Iris pigment epithelial cell (primary cell): ENCODE results near the gene KBTBD13.
A peak's percentile ranks its signal among the peaks of the same experiment; 100 is the strongest.
"Not testable (repeated sequence)": the region's sequence is repeated elsewhere in the genome, so short reads cannot be mapped to it uniquely, and the experiment has no call there.

Source experiments
- DNase-seq: peaks from one replicate; pipeline ENCODE4 v3.0.0-alpha.2; 2011; ENCODE audit warnings: low read depth

KBTBD13 gene

DNA sequence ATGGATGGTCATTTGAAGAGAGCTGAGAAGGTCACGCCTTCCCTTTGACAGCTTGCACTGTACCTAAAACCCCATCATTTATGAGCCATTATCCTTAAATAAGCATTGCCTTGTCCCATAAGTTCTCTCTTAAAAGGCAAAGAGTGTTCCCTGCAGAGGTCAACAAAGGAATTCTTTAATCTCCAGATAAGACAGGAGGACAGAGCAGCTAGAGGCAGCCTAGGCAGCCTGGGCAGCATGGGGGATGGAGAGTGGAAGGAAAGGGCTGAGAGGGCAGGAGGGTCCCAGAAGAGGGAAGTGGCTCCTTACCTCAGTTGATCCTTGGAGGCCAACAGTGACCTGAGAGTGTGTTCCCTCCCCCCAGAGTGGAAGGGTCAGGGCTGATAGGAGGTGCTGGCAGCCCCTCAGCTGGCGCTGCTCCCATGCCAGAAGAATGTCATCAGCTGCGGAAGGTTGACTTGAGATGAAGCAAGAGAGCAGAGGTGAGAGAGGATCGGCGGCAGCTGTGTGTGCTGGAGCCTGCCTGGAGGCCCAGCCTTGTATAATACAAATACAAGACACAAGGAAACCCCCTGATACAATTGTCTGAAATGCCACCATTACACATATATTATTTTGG is 12.8 kb downstream of the KBTBD13 start:
- DNase-seq, result peak; percentile 34

DNA sequence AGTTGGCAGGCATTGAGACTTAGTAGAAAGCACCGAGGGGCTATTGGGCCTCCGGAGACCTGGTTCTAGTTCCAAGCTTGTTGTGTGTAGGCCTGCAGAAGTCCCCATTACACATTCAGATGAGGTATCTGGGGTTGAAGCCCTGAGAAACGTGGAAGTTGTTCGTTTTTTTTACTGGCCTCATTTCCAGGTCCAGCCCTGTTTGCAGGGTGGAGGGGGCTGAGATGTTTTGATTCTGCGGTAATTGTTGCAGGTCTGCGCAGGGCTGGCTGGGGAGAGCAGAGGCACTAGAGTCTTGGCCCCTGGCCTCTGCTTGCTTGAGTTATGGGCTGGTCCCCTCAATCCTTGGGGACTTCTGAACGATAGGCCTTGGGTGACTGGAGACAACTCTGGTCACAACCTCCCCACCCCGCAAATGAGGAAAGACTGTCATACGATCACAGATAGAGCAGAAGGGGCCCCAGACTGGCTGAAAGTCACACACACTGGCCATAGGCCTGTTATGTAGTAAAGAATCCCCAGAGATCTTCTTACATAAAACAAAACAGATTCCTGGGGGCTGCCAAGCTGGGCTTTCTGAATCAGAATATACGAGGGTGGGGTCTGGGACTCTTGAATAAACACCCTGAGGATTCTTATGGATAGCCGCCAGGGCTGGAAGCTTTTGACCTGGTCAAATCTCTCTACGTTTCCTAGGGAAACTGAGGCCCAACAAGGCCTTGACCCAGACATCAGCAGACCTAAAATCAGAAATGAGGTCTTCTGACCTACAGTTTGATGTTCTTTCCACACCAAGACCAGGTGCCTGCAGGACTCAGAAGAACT is 15.6 kb downstream of the KBTBD13 start:
- DNase-seq, result no peak

DNA sequence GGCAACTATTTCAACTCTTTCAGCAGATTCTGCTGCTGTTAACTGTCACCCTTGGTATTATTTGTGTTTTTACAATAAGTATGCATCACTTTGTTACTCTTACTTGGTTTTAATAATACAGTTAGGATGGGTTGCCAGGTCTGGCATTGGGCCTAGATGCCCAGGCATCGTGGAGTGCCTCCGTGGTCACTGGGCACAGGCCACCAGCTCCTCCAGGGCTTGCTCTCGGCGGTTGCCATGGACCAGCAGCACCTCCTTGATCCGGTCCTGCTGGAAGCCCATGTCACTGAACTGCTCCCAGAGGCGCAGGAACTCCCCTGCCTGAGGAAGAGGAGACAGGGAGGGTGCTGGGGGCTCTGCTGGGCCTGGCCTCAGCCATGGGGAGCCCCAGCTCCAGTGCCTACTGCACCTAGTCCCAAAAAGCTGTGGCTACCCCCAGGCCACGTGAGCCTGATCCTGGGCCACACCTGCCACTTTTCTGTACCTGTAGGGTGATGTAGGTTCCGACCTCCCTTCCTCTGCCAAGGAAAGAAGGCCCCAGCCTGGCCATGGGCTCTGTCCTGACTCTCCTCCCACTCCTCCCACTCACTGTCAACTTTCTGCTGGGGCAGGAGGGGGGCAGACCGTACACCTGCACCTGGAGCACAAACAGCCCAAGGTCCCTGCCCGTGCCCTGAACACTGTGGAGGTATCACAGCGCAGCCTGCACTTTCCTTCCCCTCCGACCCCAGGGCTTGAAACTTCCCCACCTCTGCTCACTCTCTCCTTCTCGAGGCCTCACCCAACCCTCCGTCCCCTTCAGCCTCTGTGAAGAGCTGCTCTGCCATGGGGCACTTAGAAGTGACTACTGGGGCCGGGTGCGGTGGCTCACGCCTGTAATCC is 16.6 kb downstream of the KBTBD13 start:
- no peak for DNase-seq

DNA sequence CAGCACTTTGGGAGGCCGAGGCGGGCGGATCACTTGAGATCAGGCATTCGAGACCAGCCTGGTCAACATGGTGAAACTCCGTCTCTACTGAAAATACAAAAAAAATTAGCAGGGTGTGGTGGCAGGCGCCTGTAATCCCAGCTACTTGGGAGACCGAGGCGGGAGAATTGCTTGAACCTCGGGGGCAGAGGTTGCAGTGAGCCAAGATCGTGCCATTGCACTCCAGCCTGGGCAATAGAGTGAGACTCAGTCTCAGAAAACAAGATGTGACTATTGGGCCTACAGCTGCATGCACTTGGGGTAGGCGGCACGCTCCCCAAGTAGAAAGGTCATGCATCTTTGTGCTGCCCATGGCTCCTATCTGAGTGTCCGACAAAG is 17.2 kb downstream of the KBTBD13 start:
- DNase-seq, result not testable (repeated sequence)

DNA sequence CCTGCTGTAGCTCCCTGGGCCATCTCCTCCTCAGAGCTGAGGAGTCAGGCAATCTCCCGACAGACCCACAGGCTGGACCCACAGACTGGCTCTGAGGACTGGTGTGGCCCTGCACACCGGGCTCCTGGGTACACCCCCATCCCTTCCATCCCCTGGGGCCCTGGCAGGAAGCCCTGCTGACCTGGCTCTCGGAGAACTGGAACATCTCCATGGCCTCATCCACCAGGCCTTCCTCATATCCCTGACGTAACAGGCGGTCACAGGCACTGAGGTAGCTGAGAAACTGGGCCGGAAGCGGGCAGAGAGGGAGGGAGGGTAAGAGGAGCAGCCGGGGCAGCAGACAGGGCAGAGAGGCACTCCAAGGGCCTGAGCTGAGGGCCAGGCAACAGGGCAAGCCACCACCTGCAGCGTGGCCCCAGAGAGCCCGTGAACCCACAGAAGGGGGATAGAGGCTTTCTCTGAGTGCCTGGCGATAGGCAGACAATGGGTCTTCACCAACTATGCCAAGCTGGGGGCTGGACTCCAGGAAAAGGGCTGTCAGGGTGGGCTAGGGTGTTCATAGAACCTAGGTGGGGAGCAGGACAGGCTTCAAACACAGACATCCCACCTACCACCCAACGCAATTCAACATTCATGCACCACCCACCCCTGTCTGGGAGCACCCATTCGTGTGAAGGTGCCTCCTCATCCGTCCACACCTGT is 17.9 kb downstream of the KBTBD13 start:
- no peak for DNase-seq

DNA sequence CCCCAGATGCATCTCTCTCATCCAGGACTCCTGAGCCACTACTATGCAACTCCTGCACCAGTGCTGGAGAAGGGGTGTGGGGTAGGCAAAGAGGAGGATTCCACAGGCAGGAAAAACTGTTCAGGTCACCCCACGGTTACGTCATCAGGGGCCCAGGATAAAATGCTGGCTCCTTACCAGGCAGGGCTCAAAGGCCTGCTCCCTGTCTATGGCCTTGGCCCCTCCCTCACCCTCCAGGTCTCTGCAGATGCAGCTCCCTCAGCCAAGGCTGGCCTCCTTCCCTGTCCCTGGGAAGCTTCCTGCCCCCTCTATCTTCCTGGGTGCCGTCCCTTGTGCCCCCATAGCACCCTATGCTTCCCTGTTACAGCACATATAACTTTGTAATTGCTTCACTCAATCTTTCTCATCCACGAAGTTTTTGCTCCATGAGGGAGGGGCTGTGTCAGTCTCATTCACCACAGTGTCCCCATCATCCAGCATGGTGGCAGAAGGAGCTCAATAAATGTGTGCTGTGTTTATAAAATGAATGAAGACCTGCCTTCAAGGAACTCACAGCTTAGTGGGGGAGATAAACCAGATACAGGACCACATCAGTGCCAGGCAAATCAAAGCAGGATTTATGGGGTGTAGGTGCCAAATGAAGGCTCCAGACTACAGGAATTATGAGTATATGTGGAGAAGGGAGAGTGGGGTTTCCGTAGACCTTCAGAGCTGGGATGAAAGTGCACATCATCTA is 18.6 kb downstream of the KBTBD13 start:
- DNase-seq, result no peak

DNA sequence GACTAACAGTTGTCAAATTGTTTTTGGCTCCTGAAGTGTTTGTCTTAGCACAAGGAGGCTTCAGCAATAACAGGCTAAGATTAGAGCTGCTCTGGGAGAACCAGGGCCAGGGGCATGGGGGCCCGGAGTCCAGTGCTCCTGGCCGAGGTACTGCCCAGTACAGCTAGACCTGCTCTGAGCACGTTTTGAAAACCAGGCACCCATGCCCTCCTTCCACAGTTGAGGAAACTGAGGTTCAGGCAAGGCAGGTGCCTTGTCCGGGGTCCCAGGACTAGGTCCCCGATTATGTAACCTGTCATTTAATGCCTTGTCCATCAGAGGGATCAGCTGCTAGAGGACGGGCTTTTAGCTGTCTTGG is 19.2 kb downstream of the KBTBD13 start:
- no peak for DNase-seq

DNA sequence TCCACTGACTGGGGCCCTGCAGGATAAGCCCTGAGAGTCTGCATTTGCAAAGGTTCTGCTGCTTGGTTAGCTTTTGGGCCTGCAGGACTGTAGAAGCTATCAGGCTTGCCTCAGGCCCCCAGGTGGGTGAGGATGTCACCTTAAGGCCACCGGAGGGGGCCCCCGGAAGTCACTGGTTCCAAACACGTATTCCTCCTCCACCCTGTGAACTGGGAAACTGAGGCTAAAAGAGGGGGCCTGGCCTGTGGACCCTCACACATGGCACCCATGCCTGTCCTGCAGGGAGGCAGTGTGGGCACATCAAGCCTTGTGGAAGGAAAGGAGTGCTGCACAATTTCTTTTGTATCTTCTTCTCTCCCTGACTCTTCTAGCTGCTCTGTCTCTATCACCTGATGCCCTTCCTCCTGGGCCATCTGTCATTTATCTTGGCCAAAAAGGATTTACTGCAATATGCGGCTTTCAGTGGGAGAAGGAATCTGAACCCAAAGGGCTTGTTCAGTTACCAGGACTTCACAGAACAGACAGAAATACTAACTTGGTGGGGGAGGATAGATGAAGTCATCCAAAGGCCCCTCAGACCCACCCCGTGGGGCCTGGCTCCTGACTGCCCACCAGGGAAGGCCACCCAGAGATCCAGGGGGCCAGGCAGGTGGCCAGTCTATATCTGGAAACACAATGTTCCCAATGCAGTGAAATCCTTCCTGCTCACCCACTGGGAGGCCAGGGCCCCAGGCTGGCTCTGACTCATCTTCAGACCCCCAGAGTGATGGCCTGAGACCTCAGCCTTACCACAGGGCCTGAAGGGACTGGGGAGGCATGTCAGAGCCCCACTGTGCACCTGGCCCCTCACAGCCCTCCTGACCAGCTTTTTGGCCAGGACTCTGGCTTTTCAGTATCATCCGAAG is 20.2 kb downstream of the KBTBD13 start:
- DNase-seq, result no peak

DNA sequence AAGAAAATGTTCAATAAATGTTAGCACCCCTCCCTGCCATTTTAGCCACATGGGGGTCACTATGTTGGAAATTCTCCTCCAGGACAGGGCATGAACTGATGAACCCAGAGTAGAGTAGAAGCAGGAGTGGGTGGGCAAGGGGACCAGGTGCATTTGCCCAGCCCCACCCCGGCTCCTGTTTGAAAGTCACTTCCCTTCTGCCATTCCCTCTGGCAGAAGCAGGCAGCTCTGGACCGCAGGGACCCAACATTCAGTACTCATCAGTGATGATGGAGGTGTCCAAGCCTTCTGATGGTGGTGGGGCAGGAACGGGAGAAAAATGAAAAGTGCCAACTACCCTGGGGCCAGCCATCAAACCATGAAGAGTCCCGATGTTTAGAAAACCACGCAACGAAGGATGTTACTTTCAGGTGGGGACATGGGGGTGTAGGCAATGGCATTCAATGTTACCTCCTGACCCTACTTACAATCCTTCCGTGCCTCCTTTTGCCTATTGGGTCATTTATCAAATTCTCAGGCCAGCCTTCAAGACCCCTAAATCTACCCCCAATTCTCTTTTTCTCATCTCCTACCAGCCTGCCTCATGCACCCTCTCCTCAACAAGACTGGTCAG is 21.2 kb downstream of the KBTBD13 start:
- DNase-seq, result no peak

DNA sequence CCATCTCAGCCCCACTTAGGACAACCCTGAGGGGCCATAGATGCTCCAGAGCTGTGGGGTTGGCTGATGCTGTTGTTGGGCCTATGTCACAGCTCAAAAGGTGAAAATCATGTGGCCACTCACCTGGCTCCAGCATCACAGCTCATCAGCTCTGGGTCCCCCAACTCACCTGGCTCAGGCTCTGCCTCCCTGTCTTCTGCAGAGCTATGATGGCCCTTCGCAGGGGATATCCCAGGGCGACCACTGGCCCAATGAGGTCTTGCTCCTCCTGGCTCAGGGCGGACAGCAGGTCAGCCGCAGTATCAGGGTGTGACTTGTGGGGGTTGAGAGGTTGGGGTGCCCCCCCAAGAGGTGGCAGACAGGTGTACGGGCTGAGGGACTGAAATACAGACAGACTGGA is 22.8 kb downstream of the KBTBD13 start:
- DNase-seq, result no peak

DNA sequence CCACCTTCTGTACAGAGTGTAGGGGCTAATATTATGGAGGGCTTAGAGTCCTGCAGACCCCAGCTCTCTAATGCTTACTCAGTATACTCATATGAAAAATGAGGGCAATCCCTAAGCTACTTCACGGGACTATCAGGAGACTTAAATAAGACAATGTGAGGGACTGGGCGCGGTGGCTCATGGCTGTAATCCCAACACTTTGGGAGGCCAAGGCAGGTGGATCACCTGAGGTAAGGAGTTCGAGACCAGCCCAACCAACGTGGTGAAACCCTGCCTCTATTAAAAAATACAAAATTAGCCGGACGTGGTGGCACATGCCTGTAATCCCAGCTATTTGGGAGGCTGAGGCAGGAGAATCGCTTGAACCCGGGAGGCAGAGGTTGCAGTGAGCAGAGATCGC is 23.3 kb downstream of the KBTBD13 start:
- not testable (repeated sequence) for DNase-seq

DNA sequence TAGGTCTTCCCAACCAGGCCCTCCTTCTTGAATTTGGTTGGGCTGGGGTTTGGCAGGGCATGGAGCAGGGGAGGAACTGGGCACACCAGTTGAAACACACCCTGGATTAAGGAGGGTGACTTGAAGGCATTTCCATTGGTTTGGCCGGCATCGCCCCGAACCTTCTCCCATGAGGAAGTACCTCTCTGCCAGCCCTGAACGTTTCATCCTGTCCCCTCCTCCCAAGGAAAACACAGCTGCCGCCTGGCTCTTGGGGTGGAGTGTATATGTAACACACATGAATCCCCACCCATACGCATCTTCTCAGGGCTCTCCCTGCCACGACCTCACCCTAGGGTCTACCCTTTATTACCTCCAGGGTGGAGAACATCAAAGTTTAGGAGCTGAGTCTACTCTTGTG is 23.9 kb downstream of the KBTBD13 start:
- no peak for DNase-seq

DNA sequence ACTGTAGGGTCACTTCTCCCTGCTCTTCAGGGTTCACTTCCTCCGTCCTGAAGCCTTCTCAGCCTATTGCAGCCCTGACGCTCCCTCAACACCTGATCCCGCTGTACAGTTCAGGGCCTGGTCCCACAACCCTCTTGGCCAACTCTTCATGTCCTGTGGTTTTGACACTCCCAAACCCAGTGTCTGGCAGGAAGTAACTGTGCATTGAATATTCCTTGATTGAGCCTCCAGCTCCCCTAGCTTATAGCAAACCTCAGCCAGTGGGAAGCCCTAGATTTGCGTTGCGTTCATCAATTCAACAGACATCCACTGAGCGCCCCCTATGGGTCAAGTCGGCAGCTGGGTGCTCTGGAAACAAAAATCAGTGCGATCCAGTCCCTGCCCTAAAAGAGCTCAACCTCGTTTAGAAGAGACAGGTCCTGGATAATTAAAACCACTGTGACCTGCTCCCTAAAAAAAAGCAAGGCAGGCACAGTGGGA is 24.9 kb downstream of the KBTBD13 start:
- peak; percentile 58 for DNase-seq

DNA sequence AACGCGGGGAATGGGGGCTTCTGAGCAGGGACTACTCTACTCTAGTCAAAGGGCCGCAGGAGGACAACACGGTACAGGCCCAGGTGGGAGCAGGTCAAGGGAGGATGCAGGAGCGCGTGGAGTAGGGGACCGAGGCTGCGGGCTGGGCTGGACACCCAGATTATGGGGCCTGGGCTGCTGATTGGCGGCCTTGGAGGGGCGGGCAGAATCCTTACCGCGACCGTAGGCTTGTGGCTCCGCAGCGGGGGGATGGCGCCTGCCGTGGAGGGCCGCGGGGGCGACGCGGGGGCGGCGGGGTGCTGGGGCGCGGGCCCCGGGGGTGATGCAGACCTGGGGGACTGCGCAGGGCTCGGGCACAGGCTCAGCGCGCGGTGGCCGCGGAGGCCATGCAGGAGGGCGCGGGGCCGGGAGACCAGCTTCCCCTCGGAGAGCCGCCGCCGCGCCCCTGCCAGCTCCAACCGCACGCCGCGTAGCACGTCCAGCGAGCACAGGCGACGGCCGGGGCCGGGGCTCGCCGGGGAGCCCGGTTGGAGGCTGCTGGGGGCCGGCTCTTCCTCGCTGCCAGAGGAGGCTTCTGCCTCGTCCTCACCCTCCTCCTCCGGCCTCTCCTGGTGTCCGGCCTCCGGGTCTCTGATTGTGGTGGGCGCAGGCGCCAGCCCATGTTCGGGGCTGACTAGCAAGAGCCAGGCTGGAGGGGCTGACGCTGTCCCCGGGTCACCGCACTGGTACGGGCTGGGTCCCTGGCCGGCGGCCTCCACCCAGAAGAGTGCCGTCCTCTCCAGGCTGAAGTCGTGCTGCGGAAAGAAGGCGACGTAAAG is 25.6 kb downstream of the KBTBD13 start:
- no peak for DNase-seq

DNA sequence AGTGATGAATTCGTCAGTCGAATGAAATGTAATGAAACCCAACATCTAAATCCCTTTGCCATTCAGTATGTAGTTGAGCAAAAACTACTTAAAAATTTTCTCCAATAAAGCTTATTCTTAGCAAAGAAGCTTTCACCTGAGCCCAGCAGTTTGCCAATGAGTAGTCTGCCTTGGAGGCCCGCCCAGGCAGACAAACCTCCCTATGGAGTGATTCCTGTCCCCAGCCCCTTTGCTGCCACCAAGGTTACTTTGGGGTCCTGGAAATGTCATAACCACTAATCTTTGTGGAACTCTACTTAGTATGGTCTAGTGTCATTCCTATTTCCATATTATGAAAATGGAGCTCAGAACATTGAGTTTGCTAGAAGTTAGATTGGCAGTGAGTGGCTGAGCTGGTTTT is 26.4 kb downstream of the KBTBD13 start:
- DNase-seq, result no peak

DNA sequence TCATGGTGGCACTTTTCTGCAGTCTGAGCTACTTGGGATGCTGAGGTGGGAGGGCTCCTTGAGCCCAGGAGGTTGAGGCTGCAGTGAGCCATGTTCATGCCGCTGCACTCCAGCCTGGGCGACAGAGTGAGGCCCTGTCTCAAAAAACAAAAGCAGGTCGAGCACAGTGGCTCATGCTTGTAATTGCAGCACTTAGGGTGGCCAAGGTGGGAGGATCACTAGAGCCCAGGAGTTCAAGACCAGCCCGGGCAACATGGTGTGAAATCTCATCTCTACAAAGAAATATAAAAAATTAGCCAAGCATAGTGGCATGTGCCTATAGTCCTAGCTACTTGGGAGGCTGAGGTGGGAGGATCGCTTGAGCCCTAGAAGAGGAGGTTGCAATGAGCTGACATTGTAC is 28.5 kb downstream of the KBTBD13 start:
- DNase-seq, result no peak

DNA sequence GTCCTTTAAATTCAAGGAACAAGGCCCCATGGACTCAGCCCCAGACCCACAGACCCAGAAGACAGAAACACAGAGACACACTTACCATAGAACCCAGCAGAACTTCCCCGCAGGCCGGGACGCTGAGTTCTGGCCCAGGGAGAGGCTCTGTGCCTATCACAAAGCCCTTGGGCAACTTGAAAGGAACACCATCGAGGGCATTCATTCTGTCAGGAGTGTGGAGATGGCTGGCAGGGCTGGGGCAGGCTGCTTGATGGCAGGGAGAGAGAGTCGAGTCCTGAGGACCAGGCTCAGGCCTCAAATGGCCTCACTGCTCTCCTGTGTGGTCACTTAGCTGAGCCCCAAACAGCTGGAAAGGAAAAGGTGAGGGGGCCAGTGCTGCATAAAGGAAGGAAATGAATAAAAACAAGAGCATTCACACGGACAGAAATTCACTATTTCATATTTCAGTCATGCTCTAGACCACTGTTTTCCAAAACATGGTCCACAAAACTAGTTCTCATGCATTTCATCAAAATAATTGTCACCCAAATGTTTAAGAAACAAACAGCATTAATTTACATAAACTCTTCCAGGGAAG is 29.6 kb downstream of the KBTBD13 start:
- DNase-seq, result no peak

DNA sequence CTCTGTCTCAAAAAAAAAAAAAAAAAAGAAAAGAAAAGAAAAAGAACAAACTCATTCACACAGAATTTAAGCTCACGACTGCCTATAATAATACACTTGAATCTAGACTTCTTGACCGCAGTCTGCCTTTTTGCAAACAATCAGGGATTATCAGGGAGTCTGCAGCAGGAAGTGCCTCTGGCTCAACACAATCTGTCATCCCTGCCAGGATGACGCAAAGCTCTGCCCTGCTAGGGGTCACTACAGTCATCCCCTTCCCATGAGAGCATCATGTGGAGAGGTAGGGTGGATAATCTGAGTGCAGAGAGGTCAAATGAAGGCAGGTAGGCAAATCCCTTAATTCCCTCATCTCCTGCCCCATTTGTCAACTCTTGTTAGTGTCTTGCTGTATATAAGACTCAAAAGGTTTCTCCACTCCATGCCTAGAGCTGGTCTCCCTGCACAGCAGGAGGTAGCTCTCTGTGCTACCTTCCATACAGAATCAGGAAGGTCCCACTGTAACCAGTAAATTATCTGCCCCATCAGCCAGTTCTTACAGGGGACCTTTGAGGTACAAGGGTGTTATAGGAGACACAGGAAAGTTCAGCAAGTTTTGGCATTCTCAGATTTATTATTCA is 34.2 kb downstream of the KBTBD13 start:
- DNase-seq, result peak; percentile 95
